Osteocyte (in vitro differentiated cells): ENCODE measurements around the gene RAC3. TPM values are rescaled to one million over a fixed set of nuclear protein-coding genes. Genes with fewer than 3 reads are reported as not detected.

Source experiments
- DNase-seq: peaks from one replicate; pipeline ENCODE4 v3.0.0; 2021; ENCODE audit warnings: mixed read lengths; ENCODE audit not compliant: unreplicated experiment; ENCODE audit errors: extremely low spot score
- H3K27ac Mint-ChIP-seq: one replicate; pipeline ENCODE4 v1.8.0; 2021; ENCODE audit warnings: mild to moderate bottlenecking, mixed read lengths; ENCODE audit not compliant: unreplicated experiment
- H3K27me3 Mint-ChIP-seq: one replicate; pipeline ENCODE4 v1.8.0; 2021; ENCODE audit warnings: mixed read lengths; ENCODE audit not compliant: unreplicated experiment
- H3K36me3 Mint-ChIP-seq: one replicate; pipeline ENCODE4 v1.8.0; 2021; ENCODE audit warnings: mixed read lengths; ENCODE audit not compliant: unreplicated experiment
- H3K4me1 Mint-ChIP-seq: one replicate; pipeline ENCODE4 v1.8.0; 2021; ENCODE audit warnings: mixed read lengths; ENCODE audit not compliant: unreplicated experiment
- H3K4me3 Mint-ChIP-seq: one replicate; pipeline ENCODE4 v1.8.0; 2021; ENCODE audit warnings: mild to moderate bottlenecking, moderate library complexity, mixed read lengths; ENCODE audit not compliant: unreplicated experiment
- H3K9me3 Mint-ChIP-seq: one replicate; pipeline ENCODE4 v1.8.0; 2021; ENCODE audit warnings: mixed read lengths; ENCODE audit not compliant: unreplicated experiment
- CTCF ChIP-seq: fragments of 200-600 bp; sonication (generic); IDR thresholded peaks from 2 replicates; pipeline ENCODE4 v1.5.0; 2021; ENCODE audit warnings: antibody characterized with exemption, mild to moderate bottlenecking, moderate library complexity
- long read RNA-seq: library from polyadenylated mRNA; unstranded; transcript quantifications from one replicate; pipeline ENCODE4 v2.0.0, GENCODE V29; 2021
- total RNA-seq: library from RNA; stranded (reverse); gene quantifications from 2 replicates; pipeline ENCODE4 v1.2.1, GENCODE V29; 2021

The RAC3 gene
- total RNA-seq: 19.4 and 21.8 TPM in 2 replicates
- long read RNA-seq: 0 reads

GRCh38 chr17:82031303-82031884, at the start of gene RAC3:
Gene RAC3, plus strand, starts transcription at chr17:82031678. Its CDS starts 84 bp downstream, at chr17:82031762.
- H3K4me3 Mint-ChIP-seq: peak within 1 kb of the TSS; percentile 81
- no peak for TF ChIP-seq CTCF
- H3K4me1 Mint-ChIP-seq: peaks cover 16% of the 10 kb centered on the region
- H3K9me3 Mint-ChIP-seq: no peaks in the 10 kb centered on the region
- no peaks in the 10 kb centered on the region for H3K27me3 Mint-ChIP-seq
- H3K36me3 Mint-ChIP-seq: no peaks in the 10 kb centered on the region
- no peak for DNase-seq
- H3K27ac Mint-ChIP-seq: peak within 1 kb of the TSS; percentile 44

GRCh38 chr17:81983011-81983638, 48.4 kb upstream of the RAC3 start:
- Mint-ChIP-seq H3K27ac (no peak overlapping the region), H3K36me3 (peaks cover 24% of the 10 kb centered on the region), H3K4me3 (no peak overlapping the region), H3K27me3 (no peaks in the 10 kb centered on the region), H3K4me1 (peaks cover 16% of the 10 kb centered on the region), H3K9me3 (no peaks in the 10 kb centered on the region)
- TF ChIP-seq CTCF: no peak
- DNase-seq: no peak

GRCh38 chr17:81983639-81984373, 47.7 kb upstream of the RAC3 start:
- H3K27ac Mint-ChIP-seq: no peak overlapping the region
- H3K36me3 Mint-ChIP-seq: peaks cover 28% of the 10 kb centered on the region
- H3K9me3 Mint-ChIP-seq: no peaks in the 10 kb centered on the region
- H3K4me3 Mint-ChIP-seq: no peak overlapping the region
- TF ChIP-seq CTCF: no peak
- no peaks in the 10 kb centered on the region for H3K27me3 Mint-ChIP-seq
- no peak for DNase-seq
- peaks cover 12% of the 10 kb centered on the region for H3K4me1 Mint-ChIP-seq

- H3K36me3 Mint-ChIP-seq: peaks cover 28% of the 10 kb centered on the region
- H3K9me3 Mint-ChIP-seq: no peaks in the 10 kb centered on the region
- H3K4me1 Mint-ChIP-seq: peaks cover 6% of the 10 kb centered on the region
- no peak for DNase-seq
- no peak overlapping the region for H3K27ac Mint-ChIP-seq
- no peaks in the 10 kb centered on the region for H3K27me3 Mint-ChIP-seq
- TF ChIP-seq CTCF: no peak
- H3K4me3 Mint-ChIP-seq: no peak overlapping the region
These were observed 46.6 kb upstream of the RAC3 start for GRCh38 chr17:81984773-81985410.

- peaks cover 17% of the 10 kb centered on the region for H3K4me1 Mint-ChIP-seq
- no peak overlapping the region for H3K27ac Mint-ChIP-seq
- no peak for TF ChIP-seq CTCF
- no peaks in the 10 kb centered on the region for H3K27me3 Mint-ChIP-seq
- no peak for DNase-seq
- H3K9me3 Mint-ChIP-seq: no peaks in the 10 kb centered on the region
- H3K4me3 Mint-ChIP-seq: no peak overlapping the region
- peaks cover 22% of the 10 kb centered on the region for H3K36me3 Mint-ChIP-seq
These were observed 44.9 kb upstream of the RAC3 start for GRCh38 chr17:81986606-81987005.
